ENCODE measurements around the gene NPIPA5.
"Not testable (repeated sequence)": the region's sequence is repeated elsewhere in the genome, so short reads cannot be mapped to it uniquely, and the experiment has no call there.

GRCh38 chr16:15354846-15355245, 23.2 kb downstream of the NPIPA5 start:
- TF ChIP-seq CTCF, POLR2A, EP300 (IDR thresholded peaks at IDR 0.05): not testable (repeated sequence)

All from sigmoid colon (tissue), 4 donors.